Nephron progenitor cell (in vitro differentiated cells): ENCODE results near the gene TIE1.

ENCODE experiments used
- DNase-seq: peaks from one replicate; pipeline ENCODE4 v3.0.0; 2021
- H3K27ac Mint-ChIP-seq: 2 replicates; pipeline ENCODE4 v1.8.0; 2021; ENCODE audit warnings: mild to moderate bottlenecking, moderate library complexity, mixed read lengths
- H3K27me3 Mint-ChIP-seq: 2 replicates; pipeline ENCODE4 v1.8.0; 2021; ENCODE audit warnings: mild to moderate bottlenecking, low read depth, mixed read lengths; ENCODE audit not compliant: poor library complexity
- H3K36me3 Mint-ChIP-seq: 2 replicates; pipeline ENCODE4 v1.8.0; 2021; ENCODE audit warnings: low read depth, mixed read lengths
- H3K4me1 Mint-ChIP-seq: 2 replicates; pipeline ENCODE4 v1.8.0; 2021; ENCODE audit warnings: mixed read lengths
- H3K4me3 Mint-ChIP-seq: 2 replicates; pipeline ENCODE4 v1.8.0; 2021; ENCODE audit warnings: mild to moderate bottlenecking, moderate library complexity, mixed read lengths
- H3K9me3 Mint-ChIP-seq: 2 replicates; pipeline ENCODE4 v1.8.0; 2021; ENCODE audit warnings: mild to moderate bottlenecking, moderate library complexity, mixed read lengths
- TF ChIP-seq, protein P1 (sequence below): fragments of 200-600 bp; sonication (generic); IDR thresholded peaks from 2 replicates; pipeline ENCODE4 v1.5.0; 2021; ENCODE audit warnings: antibody characterized with exemption

The TIE1 gene

DNA sequence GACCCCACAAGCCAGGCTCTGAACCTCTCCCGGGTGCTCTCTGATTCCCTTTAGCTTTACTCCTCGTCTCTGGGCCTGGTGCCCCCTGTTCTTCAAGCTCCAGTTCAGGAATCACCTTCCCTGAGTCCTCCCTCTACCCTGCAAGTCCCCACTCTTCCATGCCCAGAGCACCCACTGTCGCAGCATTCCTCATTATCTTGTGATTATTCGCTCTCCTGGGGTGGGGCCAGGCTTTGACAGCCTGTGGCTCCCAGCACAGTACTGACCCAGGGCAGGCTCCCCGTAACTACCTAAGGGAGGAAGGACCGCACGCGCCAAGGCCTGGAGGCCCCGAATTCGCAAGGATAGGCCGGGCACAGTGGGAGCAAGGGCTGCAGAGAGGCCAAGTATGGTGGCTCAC is 14.7 kb upstream of the TIE1 start:
- Mint-ChIP-seq H3K9me3 (no peaks in the 10 kb centered on the region), H3K27me3 (peaks cover 9% of the 10 kb centered on the region), H3K27ac (no peak overlapping the region), H3K4me3 (no peak overlapping the region), H3K36me3 (no peaks in the 10 kb centered on the region), H3K4me1 (peaks cover 26% of the 10 kb centered on the region)
- TF ChIP-seq, protein P1, sequence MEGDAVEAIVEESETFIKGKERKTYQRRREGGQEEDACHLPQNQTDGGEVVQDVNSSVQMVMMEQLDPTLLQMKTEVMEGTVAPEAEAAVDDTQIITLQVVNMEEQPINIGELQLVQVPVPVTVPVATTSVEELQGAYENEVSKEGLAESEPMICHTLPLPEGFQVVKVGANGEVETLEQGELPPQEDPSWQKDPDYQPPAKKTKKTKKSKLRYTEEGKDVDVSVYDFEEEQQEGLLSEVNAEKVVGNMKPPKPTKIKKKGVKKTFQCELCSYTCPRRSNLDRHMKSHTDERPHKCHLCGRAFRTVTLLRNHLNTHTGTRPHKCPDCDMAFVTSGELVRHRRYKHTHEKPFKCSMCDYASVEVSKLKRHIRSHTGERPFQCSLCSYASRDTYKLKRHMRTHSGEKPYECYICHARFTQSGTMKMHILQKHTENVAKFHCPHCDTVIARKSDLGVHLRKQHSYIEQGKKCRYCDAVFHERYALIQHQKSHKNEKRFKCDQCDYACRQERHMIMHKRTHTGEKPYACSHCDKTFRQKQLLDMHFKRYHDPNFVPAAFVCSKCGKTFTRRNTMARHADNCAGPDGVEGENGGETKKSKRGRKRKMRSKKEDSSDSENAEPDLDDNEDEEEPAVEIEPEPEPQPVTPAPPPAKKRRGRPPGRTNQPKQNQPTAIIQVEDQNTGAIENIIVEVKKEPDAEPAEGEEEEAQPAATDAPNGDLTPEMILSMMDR = no peak
- no peak for DNase-seq

DNA sequence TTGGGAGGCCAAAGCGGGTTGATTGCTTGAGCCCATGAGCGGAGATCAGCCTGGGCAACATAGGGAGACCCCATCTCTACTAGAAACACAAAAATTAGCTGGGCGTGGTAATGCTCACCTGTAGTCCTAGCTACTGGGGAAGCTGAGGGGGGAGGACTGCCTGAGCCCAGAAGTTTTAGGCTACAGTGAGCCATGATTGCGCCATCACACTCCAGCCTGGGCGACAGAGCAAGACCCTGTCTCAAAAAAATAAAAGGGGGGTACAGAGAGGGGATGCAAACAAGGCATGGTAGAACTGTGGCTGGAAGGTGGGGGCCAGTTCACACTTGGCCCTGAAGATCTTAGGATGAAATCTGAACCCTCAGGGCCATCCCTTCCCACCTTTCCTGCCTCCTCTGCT is 14.2 kb upstream of the TIE1 start:
- Mint-ChIP-seq H3K4me1 (peaks cover 25% of the 10 kb centered on the region), H3K27ac (no peak overlapping the region), H3K36me3 (no peaks in the 10 kb centered on the region), H3K27me3 (peaks cover 9% of the 10 kb centered on the region), H3K9me3 (no peaks in the 10 kb centered on the region), H3K4me3 (no peak overlapping the region)
- no peak for DNase-seq
- TF ChIP-seq, protein P1 = no peak

DNA sequence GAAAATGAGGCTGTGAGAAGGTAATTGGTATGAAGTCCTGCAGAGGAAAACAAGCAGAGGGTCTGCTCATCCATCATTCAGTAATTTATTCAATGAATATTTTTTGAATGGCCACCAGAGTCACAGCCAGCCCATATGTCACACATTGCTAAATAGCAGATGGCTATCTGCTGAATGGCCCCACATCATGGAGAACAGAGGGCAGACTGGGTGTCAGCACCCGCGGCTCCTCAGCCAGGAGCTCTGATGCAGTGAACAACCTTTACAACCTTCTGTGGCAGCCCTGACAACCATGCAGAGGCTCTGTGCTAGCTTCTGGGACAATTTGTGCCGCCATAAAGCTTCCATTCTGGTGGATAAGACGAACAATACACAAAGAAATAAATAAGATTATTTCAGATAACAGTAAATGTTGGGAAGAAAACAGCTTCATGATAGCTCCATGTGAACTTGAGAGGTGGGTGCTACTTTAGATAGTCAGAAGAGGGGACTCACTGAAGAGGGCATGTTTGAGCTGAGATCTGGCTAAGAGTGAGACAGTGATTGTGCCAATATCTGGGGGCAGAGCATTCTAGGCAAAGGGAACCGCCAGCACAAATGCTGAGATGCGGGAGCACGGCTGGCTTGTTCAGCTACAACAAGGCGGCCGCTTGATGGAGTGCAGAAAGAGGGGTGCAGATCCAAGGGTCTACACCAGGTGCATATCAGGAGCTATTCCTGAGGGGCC is 12.6 kb upstream of the TIE1 start:
- Mint-ChIP-seq H3K27ac (no peak overlapping the region), H3K4me1 (peaks cover 30% of the 10 kb centered on the region), H3K4me3 (no peak overlapping the region), H3K36me3 (no peaks in the 10 kb centered on the region), H3K27me3 (peaks cover 9% of the 10 kb centered on the region), H3K9me3 (no peaks in the 10 kb centered on the region)
- DNase-seq = no peak
- TF ChIP-seq, protein P1 = no peak

DNA sequence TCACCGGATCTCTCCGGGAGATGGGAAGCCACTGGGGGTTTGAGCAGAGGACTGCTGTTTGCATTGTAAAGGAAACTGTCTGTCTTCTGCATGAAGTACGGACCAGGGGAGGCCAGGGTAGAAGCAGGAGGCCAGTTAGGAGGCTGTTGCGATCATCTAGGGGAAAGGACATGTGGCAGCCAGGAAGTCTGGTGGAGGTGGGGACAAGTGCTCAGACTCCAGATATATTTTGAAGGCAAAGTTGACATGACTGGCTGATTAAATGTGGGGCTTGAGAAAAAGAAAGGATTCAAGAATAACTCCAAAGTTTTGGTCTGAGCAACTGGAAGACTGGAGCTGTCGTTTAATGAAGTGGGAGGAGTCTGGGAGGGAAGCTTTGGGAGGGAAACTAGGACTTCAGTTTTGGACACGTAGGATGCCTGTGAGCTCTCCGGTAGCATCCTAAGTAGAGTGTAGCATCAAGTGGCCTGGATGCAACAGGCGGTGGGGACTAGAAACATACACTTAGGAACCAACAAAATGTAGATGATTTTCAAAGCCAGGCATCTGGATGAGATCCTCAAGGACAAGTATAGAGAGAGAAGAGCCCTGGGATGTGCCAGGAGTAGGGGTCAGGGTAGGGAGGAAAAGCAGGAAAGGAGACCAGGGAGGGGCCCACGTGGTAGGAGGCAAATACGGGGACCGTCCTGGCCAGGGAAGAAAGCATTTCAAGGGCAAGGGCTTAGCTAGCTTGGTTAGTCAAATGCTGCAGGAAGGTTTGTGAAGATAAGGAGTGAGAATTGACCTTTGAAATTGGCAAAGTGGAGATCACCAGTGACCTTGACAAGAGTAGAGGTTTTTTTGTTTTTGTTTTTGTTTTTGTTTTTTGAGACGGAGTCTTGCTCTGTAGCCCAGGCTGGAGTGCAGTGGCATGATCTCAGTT is 11.7 kb upstream of the TIE1 start:
- no peaks in the 10 kb centered on the region for H3K36me3 Mint-ChIP-seq
- H3K27ac Mint-ChIP-seq = no peak overlapping the region
- H3K4me1 Mint-ChIP-seq = peaks cover 30% of the 10 kb centered on the region
- H3K9me3 Mint-ChIP-seq = no peaks in the 10 kb centered on the region
- DNase-seq = no peak
- H3K4me3 Mint-ChIP-seq = no peak overlapping the region
- peaks cover 7% of the 10 kb centered on the region for H3K27me3 Mint-ChIP-seq
- TF ChIP-seq, protein P1 = no peak

DNA sequence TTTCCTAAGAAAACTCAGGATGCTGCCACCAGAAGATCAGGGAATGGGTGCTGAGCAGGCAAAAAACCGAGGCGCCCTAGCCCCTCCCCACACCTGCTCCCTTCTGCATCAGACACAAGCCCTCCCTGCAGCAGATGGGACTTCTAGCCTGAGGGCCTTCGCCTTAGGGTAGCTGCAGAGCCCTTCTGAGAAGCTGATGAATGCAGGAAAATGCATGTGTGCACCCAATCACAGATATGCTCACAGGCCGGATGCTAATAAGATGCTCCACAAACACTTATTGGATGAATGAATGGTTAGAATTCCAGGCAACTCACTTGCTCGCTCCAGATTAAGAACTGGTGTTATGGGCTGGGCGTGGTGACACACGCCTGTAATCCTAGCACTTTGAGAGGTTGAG is 8.6 kb upstream of the TIE1 start:
- TF ChIP-seq, protein P1 = no peak
- no peaks in the 10 kb centered on the region for H3K9me3 Mint-ChIP-seq
- H3K36me3 Mint-ChIP-seq = no peaks in the 10 kb centered on the region
- peaks cover 24% of the 10 kb centered on the region for H3K4me1 Mint-ChIP-seq
- DNase-seq = no peak
- no peak overlapping the region for H3K27ac Mint-ChIP-seq
- H3K4me3 Mint-ChIP-seq = no peak overlapping the region
- no peaks in the 10 kb centered on the region for H3K27me3 Mint-ChIP-seq
